Smooth muscle cell (in vitro differentiated cells): Measurements from ENCODE around the gene PHF10. TPM values are rescaled to one million over a fixed set of nuclear protein-coding genes. Genes with fewer than 3 reads are reported as not detected.

ENCODE experiments used
- DNase-seq: peaks from one replicate; lab custom pipeline; 2025; ENCODE audit not compliant: unreplicated experiment; lab: John Stamatoyannopoulos, UW
- H2AFZ ChIP-seq: fragments of 200-600 bp; sonication (generic); 2 replicates; pipeline ENCODE4 v1.6.0; 2016; ENCODE audit warnings: antibody characterized with exemption, low read depth, mild to moderate bottlenecking
- H3F3A ChIP-seq: fragments of 200-600 bp; sonication (generic); 2 replicates; pipeline ENCODE4 v1.6.0; 2017; ENCODE audit warnings: antibody characterized with exemption, low read depth
- H3K27ac ChIP-seq: fragments of 200-600 bp; sonication (generic); 2 replicates; pipeline ENCODE4 v1.5.1; 2016; ENCODE audit warnings: low read depth, mild to moderate bottlenecking
- H3K27me3 ChIP-seq: fragments of 200-600 bp; sonication (generic); 2 replicates; pipeline ENCODE4 v1.6.1; 2016; ENCODE audit warnings: low read depth, mild to moderate bottlenecking
- H3K36me3 ChIP-seq: fragments of 200-600 bp; sonication (generic); 2 replicates; pipeline ENCODE4 v1.5.1; 2016; ENCODE audit warnings: low read depth
- H3K4me1 ChIP-seq: fragments of 200-600 bp; sonication (generic); 2 replicates; pipeline ENCODE4 v1.5.1; 2016; ENCODE audit warnings: low read depth
- H3K4me2 ChIP-seq: fragments of 200-600 bp; sonication (generic); 2 replicates; pipeline ENCODE4 v1.6.0; 2016; ENCODE audit warnings: mild to moderate bottlenecking
- H3K4me3 ChIP-seq: fragments of 200-600 bp; sonication (generic); 2 replicates; pipeline ENCODE4 v1.5.1; 2016; ENCODE audit warnings: mild to moderate bottlenecking
- H3K79me2 ChIP-seq: fragments of 200-600 bp; sonication (generic); 2 replicates; pipeline ENCODE4 v1.6.0; 2016; ENCODE audit warnings: low read depth, mild to moderate bottlenecking
- H3K9ac ChIP-seq: fragments of 200-600 bp; sonication (generic); 2 replicates; pipeline ENCODE4 v1.6.0; 2016; ENCODE audit warnings: low read depth
- H3K9me3 ChIP-seq: fragments of 200-600 bp; sonication (generic); replicated peaks from 2 replicates; pipeline ENCODE4 v1.5.1; 2016; ENCODE audit warnings: low read depth
- H4K20me1 ChIP-seq: fragments of 200-600 bp; sonication (generic); 2 replicates; pipeline ENCODE4 v1.6.0; 2016; ENCODE audit warnings: low read depth
- CTCF ChIP-seq: fragments of 200-600 bp; sonication (generic); IDR thresholded peaks from 2 replicates; pipeline ENCODE4 v1.5.1; 2017; ENCODE audit warnings: borderline replicate concordance, mild to moderate bottlenecking, antibody characterized with exemption; ENCODE audit not compliant: insufficient read depth, poor library complexity, severe bottlenecking
- WGBS: methylation state at CpG from one replicate; pipeline ENCODE4 v1.1.7; 2016; ENCODE audit warnings: low lambda C conversion rate; 5-methylcytosine and 5-hydroxymethylcytosine counted together
- polyA plus RNA-seq: library from polyadenylated mRNA; unstranded; fragments of >200 nt; fragmentation: Nextera tagmentation; extraction: Ambion mirVana; gene quantifications from 2 replicates; pipeline ENCODE4 v1.2.1, GENCODE V29; 2016
- total RNA-seq: library from RNA; depleted of rRNA; stranded (reverse); fragments of >200 nt; gene quantifications from 2 replicates; pipeline ENCODE4 v1.2.3, GENCODE V29; 2014

PHF10 gene
- total and polyA plus RNA-seq, 2 experiments from 2014 or later, result 22.0 to 41.9 TPM

- Histone ChIP-seq H3K4me1 (peaks cover 15% of the 10 kb centered on the region), H3K4me2 (no peak overlapping the region), H3K9ac (no peak overlapping the region), H3K36me3 (no peaks in the 10 kb centered on the region), H3K9me3 (no peaks in the 10 kb centered on the region), H2AFZ (no peak overlapping the region), H3K27ac (no peak overlapping the region), H3K79me2 (peaks cover 7% of the 10 kb centered on the region), H4K20me1 (peaks cover 13% of the 10 kb centered on the region), H3K27me3 (no peaks in the 10 kb centered on the region), H3K4me3 (no peak overlapping the region), H3F3A (peaks cover 3% of the 10 kb centered on the region)
- DNase-seq, result no peak
- no peak for TF ChIP-seq CTCF
Measured at GRCh38 chr6:169726963-169727362, 2.7 kb upstream of the PHF10 start.

- Histone ChIP-seq H3F3A (peaks cover 3% of the 10 kb centered on the region), H3K27ac (no peak overlapping the region), H4K20me1 (peaks cover 22% of the 10 kb centered on the region), H3K27me3 (no peaks in the 10 kb centered on the region), H3K79me2 (peaks cover 17% of the 10 kb centered on the region), H3K4me3 (no peak overlapping the region), H3K9me3 (no peaks in the 10 kb centered on the region), H3K4me2 (no peak overlapping the region), H3K9ac (no peak overlapping the region), H3K4me1 (peaks cover 20% of the 10 kb centered on the region), H3K36me3 (no peaks in the 10 kb centered on the region), H2AFZ (no peak overlapping the region)
- TF ChIP-seq CTCF, result no peak
- DNase-seq, result no peak
- 89% methylated on average over 1 of the region's 1 CpG for WGBS
Measured at GRCh38 chr6:169726049-169726400, 1.7 kb upstream of the PHF10 start.

DNA sequence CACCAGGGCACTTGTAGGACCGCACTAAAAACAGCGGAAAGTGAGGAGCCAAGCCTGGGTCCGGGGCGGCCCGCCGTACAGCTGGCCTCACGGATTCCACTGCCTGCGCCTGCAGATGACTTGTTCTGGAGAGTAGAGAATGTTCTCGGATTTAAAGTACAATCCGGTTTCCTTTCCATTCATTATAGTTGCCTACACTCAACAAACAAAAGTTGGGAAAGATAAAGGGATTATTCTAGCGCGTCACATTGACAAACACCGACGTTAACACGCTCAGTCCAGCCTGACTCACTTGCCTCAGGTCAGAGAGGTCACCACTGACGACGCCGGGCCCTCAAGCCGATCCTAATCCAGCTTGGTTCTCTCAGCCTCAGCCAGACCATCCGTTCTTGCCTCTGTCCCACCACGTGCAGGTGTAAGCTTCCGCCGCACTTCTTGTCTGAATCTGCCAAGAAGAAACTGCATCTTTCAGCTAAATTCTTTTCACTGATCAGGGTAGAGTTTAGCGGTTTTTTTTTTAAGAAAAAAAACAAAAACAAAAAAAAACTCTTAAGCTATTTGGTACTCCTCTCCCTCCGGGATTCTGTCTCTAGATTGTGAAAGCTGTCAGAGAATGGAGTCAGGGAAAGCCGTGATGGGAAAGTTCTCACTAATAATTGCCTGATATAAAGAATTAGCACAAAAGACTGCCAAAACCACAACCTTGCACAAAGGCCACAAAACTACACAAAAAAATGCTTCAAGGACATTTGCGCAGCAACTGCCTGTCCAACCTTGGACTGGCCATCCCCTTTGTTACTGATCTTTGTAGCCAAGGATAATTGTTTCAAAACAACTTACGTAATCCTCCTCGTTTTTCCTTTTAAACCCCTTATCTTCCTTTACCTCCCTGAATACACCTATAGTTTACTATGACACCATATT is 1.1 kb upstream of the PHF10 start:
- 21% methylated on average over 29 of the region's 29 CpGs for WGBS
- DNase-seq, result no peak
- H3K4me3 ChIP-seq, result peak overlapping the region; percentile 73
- peaks cover 3% of the 10 kb centered on the region for H3F3A ChIP-seq
- H2AFZ ChIP-seq, result peak overlapping the region; percentile 92
- no peak for TF ChIP-seq CTCF
- H3K9me3 ChIP-seq, result no peaks in the 10 kb centered on the region
- H3K27me3 ChIP-seq, result no peaks in the 10 kb centered on the region
- H3K36me3 ChIP-seq, result no peaks in the 10 kb centered on the region
- H4K20me1 ChIP-seq, result peaks cover 28% of the 10 kb centered on the region
- peaks cover 20% of the 10 kb centered on the region for H3K4me1 ChIP-seq
- peak overlapping the region; percentile 74 for H3K27ac ChIP-seq
- peaks cover 23% of the 10 kb centered on the region for H3K79me2 ChIP-seq
- H3K4me2 ChIP-seq, result peak overlapping the region; percentile 95
- peak overlapping the region; percentile 52 for H3K9ac ChIP-seq
